Activated naive CD4-positive, alpha-beta T cell treated with anti-CD3 and anti-CD28 coated beads, Interleukin-2, amount 50 U/mL, for 16 hours (primary cell): ENCODE measurements around the gene SLC25A2.

ENCODE experiments used
- DNase-seq: peaks from one replicate; pipeline ENCODE4 v3.0.0-alpha.2; 2020

The SLC25A2 gene

DNA sequence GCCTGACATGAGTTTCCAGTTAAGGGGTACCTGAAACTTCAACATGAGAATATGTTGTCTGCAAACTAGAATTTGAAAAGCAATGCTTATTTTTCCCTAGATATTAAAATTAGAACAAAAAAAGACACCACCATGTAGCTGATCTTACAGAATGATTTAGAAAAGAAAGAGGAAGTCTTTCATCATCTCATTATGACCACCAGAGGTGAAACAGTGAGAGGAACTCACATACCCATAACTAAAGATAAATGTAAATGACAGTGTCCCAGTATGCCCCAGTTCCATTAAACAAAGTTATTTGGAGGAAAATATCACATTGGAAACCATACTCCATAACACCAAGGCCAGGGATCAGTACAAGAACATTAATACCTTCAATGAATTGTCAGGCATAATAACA lies 9.9 kb upstream of the SLC25A2 start:
- DNase-seq: no peak

DNA sequence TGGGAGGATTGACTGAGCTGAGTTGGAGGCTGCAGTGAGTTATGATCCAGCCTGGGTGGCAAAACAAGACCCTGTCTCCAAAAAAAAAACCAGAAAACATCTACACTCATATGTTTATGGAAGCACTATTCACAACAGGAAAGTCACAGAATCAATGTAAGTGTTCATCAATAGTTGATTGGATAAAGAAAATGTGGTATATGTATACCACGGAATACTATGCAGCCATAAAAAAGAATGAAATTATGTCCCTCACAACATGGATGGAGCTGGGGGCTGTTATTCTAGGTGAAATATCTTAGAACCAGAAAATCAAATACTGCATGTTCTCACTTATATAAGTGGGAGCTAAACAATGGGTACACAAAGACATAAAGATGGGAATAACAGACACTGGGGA lies 2.8 kb upstream of the SLC25A2 start:
- DNase-seq: no peak

DNA sequence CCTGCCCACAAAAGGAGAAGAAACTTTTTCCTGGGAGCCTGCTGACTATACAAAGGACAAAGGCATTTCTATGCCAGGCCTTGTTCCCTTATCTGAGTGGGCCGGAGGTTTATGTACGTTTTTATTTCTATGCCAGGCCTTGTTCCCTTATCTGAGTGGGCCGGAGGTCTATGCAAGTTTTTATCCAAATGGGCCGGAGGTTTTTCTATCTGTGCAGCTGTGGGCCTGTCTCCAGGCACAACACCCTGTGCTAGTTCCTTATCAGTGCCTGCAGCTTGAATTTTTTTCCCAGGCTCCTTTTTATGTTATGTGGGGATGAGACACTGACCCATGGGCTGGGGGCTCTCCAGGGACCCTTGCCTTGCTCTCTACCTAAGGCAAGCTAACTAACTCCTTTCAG lies 5.5 kb downstream of the SLC25A2 start:
- DNase-seq: no peak

DNA sequence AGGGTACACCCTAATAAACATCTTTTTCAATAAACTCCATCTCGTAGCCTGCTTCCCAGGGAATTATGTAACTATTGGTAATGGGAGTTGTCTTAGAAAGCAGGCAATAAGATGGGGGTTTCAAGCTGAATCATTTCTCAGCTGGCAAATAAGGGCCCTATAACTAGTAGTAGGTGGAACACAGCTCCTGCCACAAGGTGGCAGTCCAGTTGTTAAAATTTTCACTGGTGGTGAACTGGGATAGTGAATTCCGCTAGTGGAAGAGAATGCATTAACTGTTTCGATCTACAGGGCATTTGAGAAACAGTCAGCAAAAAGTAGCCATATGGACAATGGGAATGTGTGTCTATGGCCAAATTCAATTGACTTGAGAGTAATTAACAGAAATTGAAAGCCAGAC lies 30.9 kb downstream of the SLC25A2 start:
- DNase-seq: no peak

DNA sequence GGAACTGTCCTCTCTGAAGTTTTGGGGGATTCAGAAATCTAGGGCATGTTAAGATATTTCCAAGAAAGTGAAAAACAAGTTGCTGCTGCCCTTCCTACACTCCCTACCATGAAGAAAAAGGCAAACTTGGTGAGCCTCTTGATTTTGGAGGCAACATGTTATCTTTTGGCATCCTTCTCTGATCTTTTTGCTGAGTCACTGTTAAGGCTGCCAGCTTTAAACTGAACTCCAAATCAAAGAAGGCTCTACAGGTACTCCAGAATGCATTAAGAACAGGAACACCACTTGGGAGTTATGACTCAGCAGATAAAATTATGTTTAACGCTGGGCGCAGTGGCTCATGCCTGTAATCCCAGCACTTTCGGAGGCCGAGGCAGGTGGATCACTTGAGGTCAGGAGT lies 34.7 kb downstream of the SLC25A2 start:
- no peak for DNase-seq

DNA sequence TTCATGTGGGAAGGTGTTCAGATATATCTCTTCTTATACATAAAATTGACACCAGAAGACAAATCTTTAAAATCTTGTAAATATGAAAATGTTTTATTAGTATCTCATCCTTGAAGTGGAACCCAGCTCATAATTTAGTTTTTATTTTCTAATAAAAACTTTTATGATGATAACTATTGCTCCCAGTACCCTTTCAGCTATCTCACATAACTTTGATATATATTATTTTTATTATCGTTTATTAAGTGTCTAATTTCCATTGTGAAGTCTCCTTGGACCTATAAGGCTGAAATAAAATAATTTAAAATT lies 42.7 kb downstream of the SLC25A2 start:
- DNase-seq: no peak

DNA sequence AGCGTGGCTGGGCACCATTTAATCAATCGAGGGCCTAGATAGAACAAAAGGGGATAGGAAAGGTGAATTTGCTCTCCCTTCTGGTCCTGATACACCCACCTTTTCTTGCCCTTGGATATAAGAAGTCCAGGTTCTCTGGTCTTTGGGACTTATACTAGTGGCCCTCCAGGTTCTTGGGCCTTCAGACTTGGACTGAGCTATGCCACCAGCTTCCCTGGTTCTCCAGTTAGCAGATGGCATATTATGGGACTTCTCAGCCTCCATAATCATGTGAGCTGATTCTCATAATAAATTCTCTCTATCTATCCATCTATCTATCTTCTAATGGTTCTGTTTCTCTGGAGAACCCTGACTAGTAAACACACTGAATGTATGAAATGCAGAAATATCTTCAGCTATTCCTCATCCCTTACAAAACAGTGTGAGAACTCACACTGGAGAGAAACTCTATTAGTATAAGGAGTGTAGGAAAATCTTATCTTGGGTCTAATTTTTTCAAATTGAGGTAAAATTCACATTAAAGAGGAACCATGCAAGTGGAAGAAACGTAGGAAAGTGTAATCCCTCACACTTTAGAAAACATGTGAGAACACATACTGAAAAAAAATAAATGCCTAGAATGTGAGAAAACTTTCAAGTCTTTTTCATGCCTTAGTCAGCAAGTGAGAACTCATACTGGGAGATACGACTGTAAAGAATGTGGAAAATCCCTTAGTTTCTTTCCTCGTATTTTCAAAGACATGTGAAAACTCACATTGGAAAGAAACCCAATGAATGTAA lies 43.2 kb downstream of the SLC25A2 start:
- no peak for DNase-seq

DNA sequence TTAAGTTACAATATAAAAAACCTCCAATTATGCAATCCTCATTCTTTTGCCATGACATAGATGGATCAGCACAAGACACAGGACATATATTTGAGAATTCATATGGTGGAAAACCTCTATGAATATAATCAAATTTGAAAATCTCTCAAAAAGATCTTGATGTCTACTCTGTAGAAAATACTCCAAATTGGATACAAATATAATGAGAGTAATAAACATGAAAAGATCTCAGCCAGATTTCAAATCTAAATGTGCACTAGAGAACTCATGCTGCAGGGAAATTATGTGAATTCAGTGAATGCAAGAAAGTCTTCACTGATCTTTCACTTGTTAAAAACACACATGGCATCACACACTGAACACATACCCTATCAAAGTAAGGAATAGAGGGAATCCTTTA lies 44.9 kb downstream of the SLC25A2 start:
- DNase-seq: no peak

DNA sequence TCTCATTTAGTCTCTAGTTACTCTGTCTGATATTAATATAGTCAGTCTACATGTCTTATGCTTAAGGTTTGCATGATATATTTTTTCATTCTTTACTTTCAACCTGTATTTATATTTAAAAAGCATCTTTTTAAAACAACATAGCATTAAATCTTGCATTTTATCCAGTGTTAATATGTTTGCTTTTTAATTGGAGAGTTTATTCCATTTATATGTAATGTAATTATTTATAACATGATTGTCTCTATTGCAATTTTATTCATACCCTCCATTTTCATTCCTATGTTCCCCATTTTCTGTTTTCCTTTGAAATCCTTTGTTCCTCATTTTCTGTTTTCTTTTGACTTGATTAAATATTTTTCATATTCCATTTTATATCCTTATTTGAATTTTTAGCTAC lies 45.4 kb downstream of the SLC25A2 start:
- no peak for DNase-seq
